Trophoblast cell (in vitro differentiated cells and primary cell): ENCODE results near the gene SCFD2.

Source experiments
- DNase-seq, 2 donors: peaks; one replicate each; pipeline ENCODE4 v3.0.0-alpha.2; 2016
- H2AFZ ChIP-seq: 2 replicates; pipeline ENCODE4 v1.6.1; 2013; ENCODE audit warnings: low read length, moderate library complexity, mild to moderate bottlenecking; ENCODE audit not compliant: insufficient read depth, poor library complexity
- H2AK5ac ChIP-seq: 2 replicates; pipeline ENCODE4 v1.6.1; 2013; ENCODE audit warnings: mild to moderate bottlenecking, low read length
- H2BK120ac ChIP-seq: 2 replicates; pipeline ENCODE4 v1.6.1; 2013; ENCODE audit warnings: low read length, mild to moderate bottlenecking, moderate library complexity; ENCODE audit not compliant: insufficient read depth, poor library complexity
- H2BK12ac ChIP-seq: 2 replicates; pipeline ENCODE4 v1.6.1; 2013; ENCODE audit warnings: mild to moderate bottlenecking, low read length, moderate library complexity
- H2BK5ac ChIP-seq: 2 replicates; pipeline ENCODE4 v1.6.1; 2013; ENCODE audit warnings: low read length, low read depth, moderate library complexity, mild to moderate bottlenecking; ENCODE audit not compliant: poor library complexity
- H3K14ac ChIP-seq: 2 replicates; pipeline ENCODE4 v1.6.1; 2013; ENCODE audit warnings: mild to moderate bottlenecking, low read length
- H3K18ac ChIP-seq: 2 replicates; pipeline ENCODE4 v1.6.1; 2013; ENCODE audit warnings: mild to moderate bottlenecking, low read length
- H3K23ac ChIP-seq: 2 replicates; pipeline ENCODE4 v1.6.1; 2013; ENCODE audit warnings: low read length
- H3K27ac ChIP-seq: 2 replicates; pipeline ENCODE4 v1.5.1; 2013; ENCODE audit warnings: low read depth, mild to moderate bottlenecking, inconsistent platforms, low read length, moderate library complexity
- H3K27me3 ChIP-seq: 2 replicates; pipeline ENCODE4 v1.6.1; 2013; ENCODE audit warnings: inconsistent platforms, mild to moderate bottlenecking, low read length, moderate library complexity; ENCODE audit not compliant: insufficient read depth
- H3K36me3 ChIP-seq, 2 experiments: 1 replicate in 1 of 2; 2 replicates in 1 of 2; pipeline ENCODE4 v1.6.1; 2013; ENCODE audit warnings: low read length in 2 of 2, mild to moderate bottlenecking in 2 of 2, moderate library complexity in 1 of 2; ENCODE audit not compliant: insufficient read depth in 2 of 2, control insufficient read depth in 1 of 2
- H3K4ac ChIP-seq: 2 replicates; pipeline ENCODE4 v1.6.1; 2013; ENCODE audit warnings: low read depth, mild to moderate bottlenecking, low read length, moderate library complexity
- H3K4me1 ChIP-seq, 2 experiments: 1 replicate in 1 of 2; 2 replicates in 1 of 2; pipeline ENCODE4 v1.6.1; 2013; ENCODE audit warnings: low read length in 2 of 2, mild to moderate bottlenecking in 2 of 2, moderate library complexity in 1 of 2; ENCODE audit not compliant: insufficient read depth in 2 of 2, control insufficient read depth in 1 of 2
- H3K4me2 ChIP-seq: 2 replicates; pipeline ENCODE4 v1.6.1; 2013; ENCODE audit warnings: inconsistent platforms, mild to moderate bottlenecking, low read length, moderate library complexity
- H3K4me3 ChIP-seq: 2 replicates; pipeline ENCODE4 v1.5.1; 2013; ENCODE audit warnings: mild to moderate bottlenecking, low read depth, low read length, inconsistent platforms
- H3K79me1 ChIP-seq: one replicate; pipeline ENCODE4 v1.6.1; 2013; ENCODE audit warnings: low read length
- H3K79me2 ChIP-seq: 2 replicates; pipeline ENCODE4 v1.6.1; 2013; ENCODE audit warnings: low read length, mild to moderate bottlenecking; ENCODE audit not compliant: control insufficient read depth, insufficient read depth, poor library complexity
- H3K9ac ChIP-seq: 2 replicates; pipeline ENCODE4 v1.6.1; 2013; ENCODE audit warnings: mild to moderate bottlenecking, low read length
- H3K9me3 ChIP-seq: 2 replicates; pipeline ENCODE4 v1.6.1; 2013; ENCODE audit warnings: low read depth, mild to moderate bottlenecking, control low read depth, inconsistent platforms, low read length; ENCODE audit not compliant: insufficient read depth
- H4K12ac ChIP-seq: 2 replicates; pipeline ENCODE4 v1.6.1; 2013; ENCODE audit warnings: low read depth, mild to moderate bottlenecking, low read length, moderate library complexity
- H4K8ac ChIP-seq: 2 replicates; pipeline ENCODE4 v1.6.1; 2013; ENCODE audit warnings: low read depth, mild to moderate bottlenecking, low read length, moderate library complexity
- H4K91ac ChIP-seq: one replicate; pipeline ENCODE4 v1.6.1; 2013; ENCODE audit warnings: low read depth, mild to moderate bottlenecking, low read length, moderate library complexity
- WGBS: extraction: QIAGEN DNeasy Blood & Tissue Kit; methylation state at CpG from one replicate; pipeline ENCODE4 v1.1.7; 2013; ENCODE audit warnings: missing lambda C conversion rate; ENCODE audit not compliant: insufficient read length, insufficient coverage; ENCODE audit errors: extremely low coverage; 5-methylcytosine and 5-hydroxymethylcytosine counted together

Gene SCFD2

GRCh38 chr4:52866734-52867133, 499.1 kb downstream of the SCFD2 start:
- Histone ChIP-seq H3K4me1 (peaks cover 22 to 31% of the 10 kb centered on the region in 2 experiments), H3K18ac (no peak overlapping the region), H2BK12ac (no peak overlapping the region)

DNA sequence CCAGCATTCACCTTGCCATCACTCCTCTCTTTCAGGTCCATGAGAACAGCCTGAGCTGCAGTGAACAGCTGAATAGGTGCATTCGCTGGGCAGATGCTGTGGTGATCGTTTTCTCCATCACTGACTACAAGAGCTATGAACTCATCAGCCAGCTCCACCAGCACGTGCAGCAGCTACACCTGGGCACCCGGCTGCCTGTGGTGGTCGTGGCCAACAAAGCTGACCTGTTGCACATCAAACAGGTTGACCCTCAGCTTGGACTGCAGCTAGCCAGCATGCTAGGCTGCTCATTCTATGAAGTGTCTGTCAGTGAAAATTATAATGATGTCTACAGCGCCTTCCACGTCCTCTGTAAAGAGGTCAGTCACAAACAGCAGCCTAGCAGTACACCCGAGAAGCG, 500.6 kb downstream of the SCFD2 start:
- Histone ChIP-seq H3K14ac (no peak overlapping the region), H3K4me3 (no peak overlapping the region), H3K9me3 (no peaks in the 10 kb centered on the region), H3K18ac (peak overlapping the region; percentile 16), H2BK120ac (no peak overlapping the region), H2AK5ac (no peak overlapping the region), H3K27me3 (no peaks in the 10 kb centered on the region), H2AFZ (no peak overlapping the region), H3K9ac (no peak overlapping the region), H4K91ac (no peak overlapping the region), H3K79me2 (peaks cover 10% of the 10 kb centered on the region), H3K36me3 (peaks cover 11 to 22% of the 10 kb centered on the region in 2 experiments), H3K23ac (no peak overlapping the region), H4K8ac (no peak overlapping the region), H2BK5ac (no peak overlapping the region), H4K12ac (no peak overlapping the region), H3K4me2 (peak overlapping the region; percentile 53), H3K79me1 (peaks cover 30% of the 10 kb centered on the region), H2BK12ac (no peak overlapping the region), H3K27ac (no peak overlapping the region), H3K4me1 (peaks cover 25 to 34% of the 10 kb centered on the region in 2 experiments), H3K4ac (no peak overlapping the region)
- WGBS = no CpG with 5 or more reads among the region's 9 CpGs
- no peak for DNase-seq

More at GRCh38 chr4:52866734-52867133, 499.1 kb downstream of the SCFD2 start:
- Histone ChIP-seq H2BK5ac (no peak overlapping the region), H2BK120ac (no peak overlapping the region), H4K91ac (no peak overlapping the region), H3K27me3 (no peaks in the 10 kb centered on the region), H3K4me3 (no peak overlapping the region), H4K12ac (no peak overlapping the region), H3K27ac (no peak overlapping the region), H3K79me1 (peaks cover 27% of the 10 kb centered on the region), H3K14ac (no peak overlapping the region), H3K9me3 (no peaks in the 10 kb centered on the region), H3K23ac (no peak overlapping the region), H3K9ac (no peak overlapping the region), H3K4ac (no peak overlapping the region), H4K8ac (no peak overlapping the region), H2AFZ (no peak overlapping the region), H3K4me2 (no peak overlapping the region), H2AK5ac (no peak overlapping the region), H3K36me3 (peaks cover 11 to 22% of the 10 kb centered on the region in 2 experiments), H3K79me2 (peaks cover 9% of the 10 kb centered on the region)
- WGBS = no CpG with 5 or more reads among the region's 4 CpGs
- no peak for DNase-seq

- H2BK5ac ChIP-seq = no peak overlapping the region
- no peak overlapping the region for H2BK12ac ChIP-seq
- no peak overlapping the region for H4K91ac ChIP-seq
- no peak overlapping the region for H3K14ac ChIP-seq
- peak overlapping the region; percentile 53 for H3K4me2 ChIP-seq
- H4K8ac ChIP-seq = no peak overlapping the region
- no peaks in the 10 kb centered on the region for H3K27me3 ChIP-seq
- no peak overlapping the region for H3K18ac ChIP-seq
- no peak overlapping the region for H2AK5ac ChIP-seq
- no peaks in the 10 kb centered on the region for H3K9me3 ChIP-seq
- no peak overlapping the region for H2BK120ac ChIP-seq
- no peak overlapping the region for H3K4ac ChIP-seq
- peaks cover 11 to 22% of the 10 kb centered on the region in 2 experiments for H3K36me3 ChIP-seq
- H4K12ac ChIP-seq = no peak overlapping the region
- H3K4me1 ChIP-seq = peaks cover 23 to 31% of the 10 kb centered on the region in 2 experiments
- peaks cover 27% of the 10 kb centered on the region for H3K79me1 ChIP-seq
- no peak for DNase-seq
- no peak overlapping the region for H3K9ac ChIP-seq
- H3K27ac ChIP-seq = no peak overlapping the region
- no peak overlapping the region for H2AFZ ChIP-seq
- H3K4me3 ChIP-seq = no peak overlapping the region
- H3K23ac ChIP-seq = no peak overlapping the region
- WGBS = no CpG with 5 or more reads among the region's 5 CpGs
- peaks cover 10% of the 10 kb centered on the region for H3K79me2 ChIP-seq
These were observed 501.1 kb downstream of the SCFD2 start for GRCh38 chr4:52864793-52865192.

DNA sequence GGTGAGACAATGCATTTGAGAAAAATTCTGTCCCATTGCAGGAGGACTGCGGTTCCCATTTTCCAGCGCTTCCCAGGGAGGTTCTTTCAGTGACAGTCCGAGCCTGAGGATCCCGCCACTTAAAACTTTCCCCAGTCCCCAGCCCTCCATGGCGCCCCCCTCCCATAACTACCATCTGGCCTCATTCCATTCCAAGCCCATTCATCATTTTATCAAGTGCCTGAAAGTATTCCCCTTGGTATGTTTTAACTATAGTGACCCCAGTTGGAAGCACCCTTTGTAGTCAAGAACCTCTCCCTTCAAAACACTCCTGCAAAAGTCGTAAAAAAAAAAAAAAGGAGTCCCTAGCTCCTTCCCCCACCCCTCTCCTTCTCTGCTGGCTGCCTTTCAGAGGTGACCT, 502.5 kb downstream of the SCFD2 start:
- peaks cover 22% of the 10 kb centered on the region for H3K79me1 ChIP-seq
- H4K8ac ChIP-seq = peak overlapping the region; percentile 20
- peak overlapping the region; percentile 96 for H3K9ac ChIP-seq
- H3K9me3 ChIP-seq = no peaks in the 10 kb centered on the region
- H3K79me2 ChIP-seq = peaks cover 10% of the 10 kb centered on the region
- H3K36me3 ChIP-seq = peaks cover 11 to 22% of the 10 kb centered on the region in 2 experiments
- no peak overlapping the region for H2AK5ac ChIP-seq
- H3K18ac ChIP-seq = no peak overlapping the region
- H4K12ac ChIP-seq = no peak overlapping the region
- no peak overlapping the region for H3K4ac ChIP-seq
- peaks cover 14 to 24% of the 10 kb centered on the region in 2 experiments for H3K4me1 ChIP-seq
- peak overlapping the region; percentile 90 for H2BK5ac ChIP-seq
- no peak overlapping the region for H4K91ac ChIP-seq
- H3K23ac ChIP-seq = no peak overlapping the region
- H3K27me3 ChIP-seq = no peaks in the 10 kb centered on the region
- no peak overlapping the region for H3K27ac ChIP-seq
- H2AFZ ChIP-seq = no peak overlapping the region
- no peak overlapping the region for H2BK12ac ChIP-seq
- H2BK120ac ChIP-seq = no peak overlapping the region
- peak in 1 of 2 donors; percentile 24 for DNase-seq
- peak overlapping the region; percentile 72 for H3K4me2 ChIP-seq
- H3K14ac ChIP-seq = peak overlapping the region; percentile 7
- WGBS = no CpG with 5 or more reads among the region's 6 CpGs
- peak overlapping the region; percentile 96 for H3K4me3 ChIP-seq
